ENCODE results near the gene LZTS3. TPM values are rescaled to one million over a fixed set of nuclear protein-coding genes. Genes with fewer than 3 reads are reported as not detected.

Gene LZTS3
- total RNA-seq, 3 donors from 2014 or later = 4.2 to 9.9 (median 8.0) TPM

GRCh38 chr20:3194617-3195280 is 21.4 kb upstream of the LZTS3 start:
- H3K4me3 ChIP-seq = no peak overlapping the region
- no peak for ATAC-seq
- no peak for TF ChIP-seq CTCF (IDR thresholded peaks at IDR 0.05)
- H3K4me1 ChIP-seq (ENCODE audit: low read depth) = no peaks in the 10 kb centered on the region
- intact Hi-C loops (cut with DNase I, micrococcal nuclease) = no loop called here
- no peaks in the 10 kb centered on the region for H3K9me3 ChIP-seq
- H3K36me3 ChIP-seq (ENCODE audit: low read depth) = peaks cover 6% of the 10 kb centered on the region
- DNase-seq = no peak

- no peak for DNase-seq
- intact Hi-C loops (cut with DNase I, micrococcal nuclease) = no loop called here
- H3K4me3 ChIP-seq = no peak overlapping the region
- ATAC-seq = no peak
- TF ChIP-seq CTCF (IDR thresholded peaks at IDR 0.05) = no peak
- no peaks in the 10 kb centered on the region for H3K4me1 ChIP-seq (ENCODE audit: low read depth)
- H3K9me3 ChIP-seq = no peaks in the 10 kb centered on the region
- peaks cover 4% of the 10 kb centered on the region for H3K36me3 ChIP-seq (ENCODE audit: low read depth)
Measured at GRCh38 chr20:3193806-3194616, 20.7 kb upstream of the LZTS3 start.

DNA sequence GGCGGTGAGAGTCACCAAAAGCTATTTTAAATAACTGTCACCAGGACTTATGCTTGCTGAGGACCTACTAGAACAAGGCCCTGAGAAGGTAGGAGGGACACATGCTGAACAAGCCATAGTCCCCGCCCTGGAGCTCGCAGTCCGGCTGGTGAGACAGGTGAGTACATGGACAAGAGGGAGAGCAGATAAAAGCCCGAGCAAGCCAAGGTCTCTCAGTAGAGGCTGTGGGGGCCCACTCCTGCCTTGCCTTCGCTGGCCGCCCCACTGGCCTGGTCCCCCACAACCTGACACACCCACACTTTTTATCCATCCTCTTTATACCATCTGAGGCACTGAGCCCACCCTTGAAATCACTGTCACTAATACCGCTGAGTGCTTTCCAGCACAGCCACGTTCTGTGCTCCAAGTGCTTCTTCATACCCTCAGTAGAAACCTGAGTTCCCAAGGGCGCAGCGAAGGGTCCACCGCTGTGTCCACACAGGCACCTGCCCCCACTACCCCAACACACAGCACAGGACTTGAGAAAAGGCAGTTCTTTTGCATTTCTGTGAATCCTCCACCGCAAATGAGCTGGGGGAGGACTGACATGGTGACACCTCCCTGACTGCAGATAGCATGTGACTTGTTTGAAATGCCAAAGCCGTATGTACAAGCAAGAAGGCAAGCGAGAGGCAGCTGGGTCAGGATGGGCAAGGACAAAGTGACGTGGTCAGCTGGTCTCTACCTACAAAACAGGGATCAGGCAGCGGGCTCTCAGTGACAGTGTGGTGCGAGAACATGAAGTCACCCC is 19.1 kb upstream of the LZTS3 start:
- no peak for TF ChIP-seq CTCF (IDR thresholded peaks at IDR 0.05)
- no peak for ATAC-seq
- Histone ChIP-seq H3K4me3 (no peak overlapping the region), H3K4me1 (ENCODE audit: low read depth) (no peaks in the 10 kb centered on the region), H3K9me3 (no peaks in the 10 kb centered on the region), H3K36me3 (ENCODE audit: low read depth) (peaks cover 4% of the 10 kb centered on the region)
- intact Hi-C loops (cut with DNase I, micrococcal nuclease) = no loop called here
- no peak for DNase-seq

DNA sequence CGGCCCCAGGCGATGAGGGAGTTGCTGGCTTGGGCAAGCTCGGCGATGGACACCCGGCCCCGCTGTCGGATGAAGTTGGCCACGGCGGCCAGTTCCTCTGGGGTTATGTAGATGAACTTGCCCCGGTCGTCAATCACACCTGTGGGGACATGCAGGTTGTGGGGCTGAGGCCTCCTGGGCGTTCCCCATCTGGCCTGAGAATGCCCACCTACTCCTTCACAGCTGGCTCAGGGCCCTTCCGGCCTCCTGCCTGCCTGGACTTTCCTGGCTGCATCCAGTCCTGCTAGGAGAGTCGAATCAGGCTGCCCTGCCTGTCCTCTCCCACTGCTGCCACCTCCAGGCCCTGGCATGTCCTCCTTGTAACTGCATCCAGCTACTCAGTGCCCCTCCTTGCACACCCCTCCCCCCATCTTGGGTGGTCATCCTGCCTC is 17.3 kb upstream of the LZTS3 start:
- Histone ChIP-seq H3K9me3 (no peaks in the 10 kb centered on the region), H3K36me3 (ENCODE audit: low read depth) (peaks cover 4% of the 10 kb centered on the region), H3K4me1 (ENCODE audit: low read depth) (no peaks in the 10 kb centered on the region), H3K4me3 (no peak overlapping the region)
- intact Hi-C loops (cut with DNase I, micrococcal nuclease) = no loop called here
- TF ChIP-seq CTCF (IDR thresholded peaks at IDR 0.05) = no peak
- ATAC-seq (no peak), DNase-seq (no peak)

GRCh38 chr20:3189561-3190131 is 16.3 kb upstream of the LZTS3 start:
- Histone ChIP-seq H3K9me3 (no peaks in the 10 kb centered on the region), H3K4me1 (ENCODE audit: low read depth) (no peaks in the 10 kb centered on the region), H3K4me3 (no peak overlapping the region), H3K36me3 (ENCODE audit: low read depth) (peaks cover 4% of the 10 kb centered on the region)
- intact Hi-C loops (cut with DNase I, micrococcal nuclease) = no loop called here
- no peak for ATAC-seq
- TF ChIP-seq CTCF (IDR thresholded peaks at IDR 0.05) = no peak
- DNase-seq = no peak
